Body of pancreas (tissue), 4 donors: ENCODE data around the gene RASD2. TPM values are rescaled to one million over a fixed set of nuclear protein-coding genes. Genes with fewer than 3 reads are reported as not detected.

Source experiments
- ATAC-seq: fragments of 150-250 bp; one replicate; pipeline ENCODE4 v1.9.1; 2016
- DNase-seq, 4 donors: peaks; one replicate each; pipeline ENCODE4 v3.0.0-alpha.2; 2019
- H3K27ac ChIP-seq, 4 donors: fragments of 200-600 bp; sonication (generic); 1 replicate in 3 of 4; 2 replicates in 1 of 4; pipeline versions ENCODE4 v1.5.1 to v1.6.1; 2016 to 2019; ENCODE audit warnings: mild to moderate bottlenecking in 1 of 4, mixed read lengths in 1 of 4, moderate library complexity in 1 of 4
- H3K27me3 ChIP-seq, 2 donors: fragments of 200-600 bp; sonication (generic); one replicate each; pipeline ENCODE4 v1.6.0; 2016; ENCODE audit warnings: mild to moderate bottlenecking in 1 of 2
- H3K36me3 ChIP-seq, 2 donors: fragments of 200-600 bp; sonication (generic); replicated peaks in 1 of 2; 2 replicates each; pipeline ENCODE4 v1.5.1; 2016; ENCODE audit warnings: low read depth in 2 of 2; ENCODE audit not compliant: insufficient read depth in 1 of 2
- H3K4me1 ChIP-seq: fragments of 200-600 bp; sonication (generic); one replicate; pipeline ENCODE4 v1.6.0; 2016
- H3K4me3 ChIP-seq, 2 donors: fragments of 200-600 bp; sonication (generic); 1 replicate in 1 of 2; 2 replicates in 1 of 2; pipeline ENCODE4 v1.5.1; 2016 to 2019
- H3K9me3 ChIP-seq, 3 donors: fragments of 200-600 bp; sonication (generic); 1 replicate in 2 of 3; 2 replicates in 1 of 3; pipeline ENCODE4 v1.5.1; 2016
- CTCF ChIP-seq, 7 experiments: fragments of 450-650 bp in 4 of 7; fragments of 200-600 bp in 3 of 7; sonication (generic) in 3 of 7; IDR thresholded peaks; one replicate each; pipeline ENCODE4 v1.5.1; 2016 to 2019; ENCODE audit warnings: antibody characterized with exemption in 7 of 7
- POLR2A ChIP-seq, 3 donors: fragments of 450-650 bp; IDR thresholded peaks; one replicate each; pipeline ENCODE4 v1.6.1; 2016; ENCODE audit warnings: antibody characterized with exemption in 3 of 3, mild to moderate bottlenecking in 2 of 3
- WGBS, 2 donors: methylation state at CpG; one replicate each; pipeline ENCODE4 v1.1.5; 2017; 5-methylcytosine and 5-hydroxymethylcytosine counted together
- intact Hi-C: fragments of 100-400 bp; cut with DNase I; formaldehyde crosslinking; loops from one replicate; pipeline ENCODE4 v1.15.1; 2023
- total RNA-seq, 2 donors: library from RNA; depleted of rRNA; stranded (reverse); fragments of >200 nt; gene quantifications; one replicate each; pipeline ENCODE4 v1.1.0, GENCODE V29; 2016

The RASD2 gene
- total RNA-seq, 2 donors from 2014 or later, result 0.26 to 3.6 TPM

- DNase-seq (peak; percentile 27 to 64 (median 48)), ATAC-seq (peak; percentile 77)
- intact Hi-C loops, result no loop called here
- Histone ChIP-seq H3K4me3 (peak overlapping the region in 1 of 2 donors; percentile 16), H3K27me3 (no peaks in the 10 kb centered on the region), H3K4me1 (peaks cover 17% of the 10 kb centered on the region), H3K36me3 (no peaks in the 10 kb centered on the region), H3K9me3 (no peaks in the 10 kb centered on the region), H3K27ac (no peak overlapping the region)
- WGBS, 2 donors, result 3 to 5% methylated on average over 7 to 84 of the region's 89 CpGs
- TF ChIP-seq CTCF (IDR thresholded peaks at IDR 0.05), result no peak
- TF ChIP-seq POLR2A (IDR thresholded peaks at IDR 0.05), result no peak
Observed at GRCh38 chr22:35539910-35540594, 579 bp upstream of the RASD2 start.

GRCh38 chr22:35541254-35541748 lies 670 bp downstream of the RASD2 start:
- Histone ChIP-seq H3K4me3 (no peak overlapping the region), H3K27ac (no peak overlapping the region), H3K27me3 (no peaks in the 10 kb centered on the region), H3K4me1 (peaks cover 17% of the 10 kb centered on the region), H3K9me3 (no peaks in the 10 kb centered on the region), H3K36me3 (no peaks in the 10 kb centered on the region)
- TF ChIP-seq CTCF (IDR thresholded peaks at IDR 0.05), result no peak
- TF ChIP-seq POLR2A (IDR thresholded peaks at IDR 0.05), result no peak
- 5 to 30% methylated on average over 4 to 24 of the region's 28 CpGs for WGBS, 2 donors
- DNase-seq (peak in 3 of 4 donors; percentile 25 to 44 (median 38)), ATAC-seq (peak; percentile 51)
- intact Hi-C loops, result no loop called here

DNA sequence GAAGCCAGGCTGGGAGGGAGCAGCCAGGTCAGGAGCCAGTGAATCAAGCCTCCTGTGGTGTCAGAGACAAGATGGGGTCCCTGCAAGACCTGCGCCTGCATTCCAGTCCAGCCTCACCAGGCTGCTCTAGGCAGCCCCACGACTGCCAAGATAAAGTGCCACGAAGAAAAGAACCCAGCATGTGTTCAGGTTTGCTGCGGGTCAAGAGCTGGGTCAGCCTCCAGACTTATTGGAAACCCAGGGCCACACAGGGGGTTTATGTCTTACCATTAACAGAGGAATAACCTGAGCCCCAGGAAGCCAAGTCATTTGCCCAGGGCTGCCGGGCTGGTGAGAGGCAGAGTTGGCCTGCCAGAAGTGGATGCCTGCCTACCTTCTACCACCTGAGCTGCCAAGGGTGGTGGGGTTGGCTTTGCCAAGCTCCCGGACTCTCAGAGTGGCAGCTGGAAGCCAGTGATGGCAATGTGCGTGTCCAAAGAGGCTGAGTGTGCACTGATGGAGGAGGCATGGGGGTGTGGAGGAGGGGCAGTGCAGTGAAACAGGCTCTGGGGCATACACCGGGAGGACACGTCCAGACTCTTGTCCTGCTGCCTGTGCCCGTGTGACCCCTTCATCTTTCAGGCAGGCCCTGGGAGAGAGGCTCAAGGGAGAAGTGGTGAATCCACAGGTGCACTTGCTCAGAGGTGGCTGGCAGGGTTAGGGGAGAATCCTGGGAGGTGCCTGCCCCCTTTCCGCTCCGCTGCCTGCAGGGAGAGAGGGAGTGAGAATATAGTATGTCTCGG lies 1.7 kb downstream of the RASD2 start:
- Histone ChIP-seq H3K27me3 (no peaks in the 10 kb centered on the region), H3K27ac (no peak overlapping the region), H3K4me1 (peaks cover 17% of the 10 kb centered on the region), H3K36me3 (no peaks in the 10 kb centered on the region), H3K9me3 (no peaks in the 10 kb centered on the region), H3K4me3 (no peak overlapping the region)
- ATAC-seq (no peak), DNase-seq (no peak)
- intact Hi-C loops, result no loop called here
- no peak for TF ChIP-seq POLR2A (IDR thresholded peaks at IDR 0.05)
- no peak for TF ChIP-seq CTCF (IDR thresholded peaks at IDR 0.05)
- 61 to 73% methylated on average over 11 to 13 of the region's 13 CpGs for WGBS, 2 donors

DNA sequence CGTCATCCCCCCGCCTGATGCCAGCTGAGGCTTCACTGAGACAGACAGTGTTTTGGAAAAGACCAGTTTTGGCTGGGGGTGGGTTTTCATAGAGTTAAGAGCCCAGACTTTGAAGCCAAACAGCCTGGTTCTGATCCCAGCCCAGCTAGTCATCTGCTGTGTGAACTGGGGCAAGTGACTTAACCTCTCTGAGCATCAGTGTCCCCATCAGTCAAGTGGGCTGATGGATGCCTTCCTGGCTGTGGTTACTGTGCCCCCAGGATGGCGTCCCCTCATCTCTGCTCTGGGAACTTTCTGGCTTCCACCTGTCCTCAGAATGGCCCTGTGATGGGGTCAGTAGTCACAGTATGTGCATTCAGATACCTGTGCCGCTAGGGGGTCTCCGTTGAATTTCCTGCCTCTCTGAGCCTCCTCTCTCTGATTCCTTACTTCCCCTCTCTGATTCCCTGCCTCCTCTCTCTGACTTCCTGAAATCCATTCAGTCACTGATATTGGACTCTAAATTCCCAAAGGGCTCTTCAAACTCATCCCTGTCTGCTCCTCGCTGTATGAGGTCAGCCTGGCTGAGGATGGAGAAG lies 2.4 kb downstream of the RASD2 start:
- Histone ChIP-seq H3K9me3 (no peaks in the 10 kb centered on the region), H3K27ac (no peak overlapping the region), H3K4me1 (peaks cover 17% of the 10 kb centered on the region), H3K4me3 (no peak overlapping the region), H3K36me3 (no peaks in the 10 kb centered on the region), H3K27me3 (no peaks in the 10 kb centered on the region)
- TF ChIP-seq POLR2A (IDR thresholded peaks at IDR 0.05) (no peak), CTCF (IDR thresholded peaks at IDR 0.05) (no peak)
- no peak for ATAC-seq
- intact Hi-C loops, result no loop called here
- no peak for DNase-seq
- WGBS, 2 donors, result 42 to 49% methylated on average over 6 of the region's 6 CpGs
